Astrocyte (in vitro differentiated cells and primary cell): ENCODE data around the gene GAS2. TPM values are rescaled to one million over a fixed set of nuclear protein-coding genes. Genes with fewer than 3 reads are reported as not detected.

Experiments
- DNase-seq: peaks from one replicate; pipeline ENCODE4 v3.0.0-alpha.2; 2010; ENCODE audit warnings: low read depth
- FAIRE-seq: peaks from 2 replicates; lab custom pipeline; 2011; peaks lifted over from hg19 to GRCh38; lab: Jason Lieb, UNC
- H2AFZ ChIP-seq: 2 replicates; pipeline ENCODE4 v1.6.0; 2012; ENCODE audit warnings: low read depth, low read length, inconsistent platforms
- H3K27ac ChIP-seq: 2 replicates; pipeline ENCODE4 v1.5.1; 2011; ENCODE audit warnings: low read depth, low read length, inconsistent platforms
- H3K27me3 ChIP-seq: 2 replicates; pipeline ENCODE4 v1.6.0; 2011; ENCODE audit warnings: low read length, inconsistent platforms; ENCODE audit not compliant: insufficient read depth
- H3K36me3 ChIP-seq: 2 replicates; pipeline ENCODE4 v1.5.1; 2011; ENCODE audit warnings: low read length, inconsistent platforms; ENCODE audit not compliant: insufficient read depth
- H3K4me1 ChIP-seq: 2 replicates; pipeline ENCODE4 v1.5.1; 2011; ENCODE audit warnings: low read length, inconsistent platforms; ENCODE audit not compliant: insufficient read depth
- H3K4me2 ChIP-seq: 2 replicates; pipeline ENCODE4 v1.6.0; 2012; ENCODE audit warnings: low read length, inconsistent platforms
- H3K4me3 ChIP-seq: 2 replicates; pipeline ENCODE4 v1.5.1; 2011; ENCODE audit warnings: low read depth, mild to moderate bottlenecking, low read length, inconsistent platforms; ENCODE audit not compliant: insufficient read depth
- H3K79me2 ChIP-seq: 2 replicates; pipeline ENCODE4 v1.6.0; 2012; ENCODE audit warnings: mild to moderate bottlenecking, low read length, inconsistent platforms; ENCODE audit not compliant: insufficient read depth
- H3K9ac ChIP-seq: 2 replicates; pipeline ENCODE4 v1.6.0; 2012; ENCODE audit warnings: mild to moderate bottlenecking, low read length, inconsistent platforms
- H3K9me3 ChIP-seq: 2 replicates; pipeline ENCODE4 v1.5.1; 2012; ENCODE audit warnings: low read depth, mild to moderate bottlenecking, low read length, inconsistent platforms; ENCODE audit not compliant: insufficient read depth
- H4K20me1 ChIP-seq: 2 replicates; pipeline ENCODE4 v1.6.0; 2012; ENCODE audit warnings: low read length, inconsistent platforms; ENCODE audit not compliant: insufficient read depth
- H3K27ac Mint-ChIP-seq: one replicate; pipeline ENCODE4 v1.8.0; 2021; ENCODE audit warnings: mild to moderate bottlenecking, mixed read lengths; ENCODE audit not compliant: unreplicated experiment
- H3K27me3 Mint-ChIP-seq: one replicate; pipeline ENCODE4 v1.8.0; 2021; ENCODE audit warnings: low read depth, mixed read lengths; ENCODE audit not compliant: unreplicated experiment
- H3K36me3 Mint-ChIP-seq: one replicate; pipeline ENCODE4 v1.8.0; 2021; ENCODE audit warnings: low read depth, mixed read lengths; ENCODE audit not compliant: unreplicated experiment
- H3K4me1 Mint-ChIP-seq: one replicate; pipeline ENCODE4 v1.8.0; 2021; ENCODE audit warnings: low read depth, mixed read lengths; ENCODE audit not compliant: unreplicated experiment
- H3K4me3 Mint-ChIP-seq: one replicate; pipeline ENCODE4 v1.8.0; 2021; ENCODE audit warnings: mild to moderate bottlenecking, moderate library complexity, mixed read lengths; ENCODE audit not compliant: unreplicated experiment
- H3K9me3 Mint-ChIP-seq: one replicate; pipeline ENCODE4 v1.8.0; 2021; ENCODE audit warnings: mild to moderate bottlenecking, mixed read lengths; ENCODE audit not compliant: unreplicated experiment
- CTCF ChIP-seq: IDR thresholded peaks from 2 replicates; pipeline ENCODE4 v1.5.1; 2011; ENCODE audit warnings: low read depth, mild to moderate bottlenecking, inconsistent platforms, low read length, moderate library complexity; ENCODE audit not compliant: insufficient read depth
- EZH2 ChIP-seq: IDR thresholded peaks from 2 replicates; pipeline ENCODE4 v1.6.1; 2012; ENCODE audit warnings: mild to moderate bottlenecking, low read length, inconsistent platforms; ENCODE audit not compliant: insufficient read depth
- total RNA-seq: library from RNA; stranded (reverse); gene quantifications from 2 replicates; pipeline ENCODE4 v1.2.1, GENCODE V29; 2021

Gene GAS2
- total RNA-seq, 1 donor from 2014 or later, result 1.5 TPM

DNA sequence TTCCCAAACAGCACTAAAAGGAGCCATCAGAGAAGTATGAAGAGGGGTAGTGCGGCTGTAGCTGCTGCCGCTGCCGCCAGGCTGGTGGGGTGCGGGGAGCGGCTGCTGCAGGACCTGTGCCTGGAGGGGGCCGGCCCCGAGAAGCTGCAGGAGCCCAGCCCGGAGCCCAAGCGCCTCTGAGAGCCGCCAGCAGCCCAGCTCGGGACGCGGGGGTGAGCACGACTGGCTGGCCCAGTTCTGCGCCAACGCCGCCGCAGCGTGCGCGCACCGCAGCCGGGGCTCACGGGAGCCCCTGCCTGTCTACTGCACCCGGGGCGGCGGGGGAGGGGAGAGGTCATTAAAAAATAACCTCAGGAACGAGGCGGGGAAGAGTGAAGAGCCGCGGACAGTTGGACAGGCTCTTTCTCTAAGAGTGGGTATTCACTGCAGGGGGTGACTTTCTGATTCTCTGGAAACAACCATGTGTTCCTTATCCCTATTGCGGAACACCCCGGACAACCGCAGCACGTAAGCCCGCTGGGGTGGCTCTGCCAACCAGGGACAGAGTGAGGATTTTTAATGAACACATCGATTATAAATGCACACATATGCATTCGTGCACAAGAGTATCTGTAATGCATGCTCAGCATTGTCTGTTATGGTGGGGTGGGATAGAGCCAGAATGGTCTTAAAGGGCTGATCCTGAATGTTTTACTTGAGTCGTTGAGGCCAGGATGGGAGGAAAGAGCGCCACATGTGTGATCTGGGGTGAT, 453 bp downstream of the GAS2 start:
- H3K4me1 Mint-ChIP-seq, result peaks cover 2% of the 10 kb centered on the region
- Histone ChIP-seq H3K4me1 (no peaks in the 10 kb centered on the region), H2AFZ (peak overlapping the region; percentile 28), H3K9me3 (no peaks in the 10 kb centered on the region), H3K27ac (no peak overlapping the region), H4K20me1 (no peaks in the 10 kb centered on the region), H3K79me2 (no peaks in the 10 kb centered on the region), H3K4me2 (peak overlapping the region; percentile 85), H3K36me3 (no peaks in the 10 kb centered on the region), H3K27me3 (peaks cover 15% of the 10 kb centered on the region), H3K9ac (peak overlapping the region; percentile 28), H3K4me3 (peak overlapping the region; percentile 51)
- DNase-seq (peak; percentile 10), FAIRE-seq (no peak)
- peak overlapping the region; percentile 88 for H3K4me3 Mint-ChIP-seq
- no peaks in the 10 kb centered on the region for H3K9me3 Mint-ChIP-seq
- TF ChIP-seq EZH2, result no peak
- no peak for TF ChIP-seq CTCF
- H3K27ac Mint-ChIP-seq, result no peak overlapping the region
- peaks cover 5% of the 10 kb centered on the region for H3K27me3 Mint-ChIP-seq
- no peaks in the 10 kb centered on the region for H3K36me3 Mint-ChIP-seq

GRCh38 chr11:22668005-22668796, 1.8 kb downstream of the GAS2 start:
- H2AFZ ChIP-seq, result no peak overlapping the region
- H3K79me2 ChIP-seq, result no peaks in the 10 kb centered on the region
- no peak overlapping the region for H3K4me3 ChIP-seq
- peaks cover 5% of the 10 kb centered on the region for H3K4me1 Mint-ChIP-seq
- H3K27me3 Mint-ChIP-seq, result peaks cover 5% of the 10 kb centered on the region
- H3K27ac Mint-ChIP-seq, result no peak overlapping the region
- no peaks in the 10 kb centered on the region for H4K20me1 ChIP-seq
- no peaks in the 10 kb centered on the region for H3K4me1 ChIP-seq
- no peak for TF ChIP-seq EZH2
- TF ChIP-seq CTCF, result no peak
- H3K4me3 Mint-ChIP-seq, result no peak overlapping the region
- no peaks in the 10 kb centered on the region for H3K36me3 ChIP-seq
- H3K4me2 ChIP-seq, result no peak overlapping the region
- H3K9me3 ChIP-seq, result no peaks in the 10 kb centered on the region
- no peaks in the 10 kb centered on the region for H3K9me3 Mint-ChIP-seq
- H3K36me3 Mint-ChIP-seq, result no peaks in the 10 kb centered on the region
- H3K27me3 ChIP-seq, result peaks cover 15% of the 10 kb centered on the region
- H3K27ac ChIP-seq, result no peak overlapping the region
- FAIRE-seq (no peak), DNase-seq (no peak)
- H3K9ac ChIP-seq, result no peak overlapping the region
